Osteocyte (in vitro differentiated cells): ENCODE data around the gene CHMP3. TPM values are rescaled to one million over a fixed set of nuclear protein-coding genes. Genes with fewer than 3 reads are reported as not detected.
"Not testable (repeated sequence)": the region's sequence is repeated elsewhere in the genome, so short reads cannot be mapped to it uniquely, and the experiment has no call there.

Experiments used
- DNase-seq: peaks from one replicate; pipeline ENCODE4 v3.0.0; 2021; ENCODE audit warnings: mixed read lengths; ENCODE audit not compliant: unreplicated experiment; ENCODE audit errors: extremely low spot score
- H3K27ac Mint-ChIP-seq: one replicate; pipeline ENCODE4 v1.8.0; 2021; ENCODE audit warnings: mild to moderate bottlenecking, mixed read lengths; ENCODE audit not compliant: unreplicated experiment
- H3K27me3 Mint-ChIP-seq: one replicate; pipeline ENCODE4 v1.8.0; 2021; ENCODE audit warnings: mixed read lengths; ENCODE audit not compliant: unreplicated experiment
- H3K36me3 Mint-ChIP-seq: one replicate; pipeline ENCODE4 v1.8.0; 2021; ENCODE audit warnings: mixed read lengths; ENCODE audit not compliant: unreplicated experiment
- H3K4me1 Mint-ChIP-seq: one replicate; pipeline ENCODE4 v1.8.0; 2021; ENCODE audit warnings: mixed read lengths; ENCODE audit not compliant: unreplicated experiment
- H3K4me3 Mint-ChIP-seq: one replicate; pipeline ENCODE4 v1.8.0; 2021; ENCODE audit warnings: mild to moderate bottlenecking, moderate library complexity, mixed read lengths; ENCODE audit not compliant: unreplicated experiment
- H3K9me3 Mint-ChIP-seq: one replicate; pipeline ENCODE4 v1.8.0; 2021; ENCODE audit warnings: mixed read lengths; ENCODE audit not compliant: unreplicated experiment
- CTCF ChIP-seq: fragments of 200-600 bp; sonication (generic); IDR thresholded peaks from 2 replicates; pipeline ENCODE4 v1.5.0; 2021; ENCODE audit warnings: antibody characterized with exemption, mild to moderate bottlenecking, moderate library complexity
- total RNA-seq: library from RNA; stranded (reverse); gene quantifications from 2 replicates; pipeline ENCODE4 v1.2.1, GENCODE V29; 2021

CHMP3 gene
- total RNA-seq, 1 donor from 2014 or later = 124 TPM

DNA sequence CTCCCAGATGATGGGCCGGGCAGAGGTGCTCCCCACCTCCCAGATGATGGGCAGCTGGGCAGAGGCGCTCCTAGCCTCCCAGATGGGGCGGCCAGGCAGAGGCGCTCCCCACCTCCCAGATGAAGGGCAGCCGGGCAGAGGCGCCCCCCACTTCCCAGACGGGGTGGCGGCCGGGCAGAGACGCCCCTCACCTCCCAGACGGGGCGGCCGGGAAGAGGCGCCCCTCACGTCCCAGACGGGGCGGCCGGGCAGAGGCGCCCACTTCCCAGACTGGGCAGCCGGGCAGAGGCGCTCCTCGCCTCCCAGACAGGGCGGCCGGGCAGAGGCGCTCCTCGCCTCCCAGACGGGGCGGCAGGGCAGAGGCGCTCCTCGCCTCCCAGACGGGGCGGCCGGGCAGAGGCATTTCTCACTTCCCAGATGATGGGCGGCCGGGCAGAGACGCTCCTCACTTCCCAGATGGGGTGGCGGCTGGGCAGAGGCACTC, 14.3 kb downstream of the CHMP3 start:
- peaks cover 27% of the 10 kb centered on the region for H3K36me3 Mint-ChIP-seq
- H3K9me3 Mint-ChIP-seq = not testable (repeated sequence)

GRCh38 chr2:86548165-86548912, 14.9 kb downstream of the CHMP3 start:
- not testable (repeated sequence) for H3K27ac Mint-ChIP-seq, DNase-seq, H3K4me3 Mint-ChIP-seq, H3K27me3 Mint-ChIP-seq, H3K4me1 Mint-ChIP-seq, H3K9me3 Mint-ChIP-seq
- H3K36me3 Mint-ChIP-seq = peaks cover 29% of the 10 kb centered on the region

More for the DNA sequence above, 14.3 kb downstream of the CHMP3 start:
- not testable (repeated sequence) for H3K4me3 Mint-ChIP-seq, H3K27ac Mint-ChIP-seq, H3K27me3 Mint-ChIP-seq, H3K4me1 Mint-ChIP-seq, DNase-seq

GRCh38 chr2:86545296-86545924, 17.8 kb downstream of the CHMP3 start:
- not testable (repeated sequence) for H3K27ac Mint-ChIP-seq, DNase-seq, H3K4me1 Mint-ChIP-seq, H3K27me3 Mint-ChIP-seq, H3K4me3 Mint-ChIP-seq, H3K9me3 Mint-ChIP-seq
- H3K36me3 Mint-ChIP-seq = peaks cover 31% of the 10 kb centered on the region

- H3K27me3 Mint-ChIP-seq, H3K27ac Mint-ChIP-seq, H3K4me3 Mint-ChIP-seq, H3K9me3 Mint-ChIP-seq, DNase-seq, H3K4me1 Mint-ChIP-seq: not testable (repeated sequence)
- peaks cover 31% of the 10 kb centered on the region for H3K36me3 Mint-ChIP-seq
Measured at GRCh38 chr2:86544278-86545099, 18.8 kb downstream of the CHMP3 start.

DNA sequence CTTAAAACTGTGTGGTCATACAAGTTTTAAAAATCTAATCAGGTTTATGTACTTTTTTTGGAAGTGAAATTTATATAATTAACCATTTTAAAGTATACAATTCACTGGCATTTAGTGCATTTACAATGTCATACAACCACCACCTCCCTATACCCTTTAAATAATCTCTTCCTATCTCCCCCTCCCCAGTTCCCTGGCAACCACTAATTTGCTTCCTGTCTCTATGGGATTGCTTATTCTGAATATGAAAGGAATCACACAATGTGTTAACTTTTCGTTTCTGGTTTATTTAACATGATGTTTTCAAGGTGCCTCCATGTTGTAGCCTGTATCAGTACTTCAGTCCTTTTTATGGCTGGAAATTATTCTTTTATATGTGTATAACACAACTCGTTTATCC, 19.4 kb downstream of the CHMP3 start:
- no peak for DNase-seq
- peaks cover 4% of the 10 kb centered on the region for H3K9me3 Mint-ChIP-seq
- H3K4me1 Mint-ChIP-seq = no peaks in the 10 kb centered on the region
- no peak for TF ChIP-seq CTCF
- H3K27ac Mint-ChIP-seq = no peak overlapping the region
- no peak overlapping the region for H3K4me3 Mint-ChIP-seq
- no peaks in the 10 kb centered on the region for H3K27me3 Mint-ChIP-seq
- peaks cover 34% of the 10 kb centered on the region for H3K36me3 Mint-ChIP-seq

DNA sequence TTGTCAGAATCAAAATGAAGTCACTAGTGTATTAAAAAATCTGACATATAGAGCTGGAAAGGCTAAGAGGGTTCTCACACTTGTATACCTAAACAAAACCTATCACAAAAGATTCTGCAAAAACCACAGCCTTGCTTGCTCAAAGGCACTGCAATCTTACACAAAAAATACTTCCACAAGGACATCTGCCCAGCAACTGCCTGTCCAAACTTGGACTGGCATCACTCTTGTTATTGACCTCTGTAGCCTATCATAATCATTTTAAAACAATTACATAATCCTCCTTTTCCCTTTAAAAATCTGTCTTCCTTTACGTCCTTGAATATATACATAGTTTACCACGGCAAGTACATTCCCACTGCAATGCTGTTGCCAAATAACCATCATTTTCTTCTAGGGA, 19.9 kb downstream of the CHMP3 start:
- H3K4me1 Mint-ChIP-seq = no peaks in the 10 kb centered on the region
- H3K27ac Mint-ChIP-seq = no peak overlapping the region
- no peak for TF ChIP-seq CTCF
- DNase-seq = no peak
- H3K4me3 Mint-ChIP-seq = no peak overlapping the region
- H3K36me3 Mint-ChIP-seq = peaks cover 31% of the 10 kb centered on the region
- H3K27me3 Mint-ChIP-seq = no peaks in the 10 kb centered on the region
- peaks cover 4% of the 10 kb centered on the region for H3K9me3 Mint-ChIP-seq
